HG02943 (cell line): ENCODE data around the gene RCC1.
"Not testable (repeated sequence)": the region's sequence is repeated elsewhere in the genome, so short reads cannot be mapped to it uniquely, and the experiment has no call there.

Experiments
- ATAC-seq: cut with Tn5 transposase; IDR thresholded peaks from one replicate; pipeline ENCODE4 v1.9.1; 2021; ENCODE audit warnings: mild to moderate bottlenecking, low read depth, moderate library complexity; ENCODE audit not compliant: unreplicated experiment

RCC1 gene

GRCh38 chr1:28505406-28506187 is at the start of gene RCC1:
TSS of gene RCC1 (plus strand) at chr1:28506043. CDS start at chr1:28529867, 23,824 bp downstream.
- peak; percentile 64 for ATAC-seq

GRCh38 chr1:28456078-28456477 is 49.8 kb upstream of the RCC1 start:
- ATAC-seq = no peak

GRCh38 chr1:28457678-28458077 is 48.2 kb upstream of the RCC1 start:
- ATAC-seq = no peak

- ATAC-seq = no peak
Observed at GRCh38 chr1:28458237-28459228, 47.3 kb upstream of the RCC1 start.

- no peak for ATAC-seq
Observed at GRCh38 chr1:28466226-28466778, 39.5 kb upstream of the RCC1 start.

- no peak for ATAC-seq
Observed at GRCh38 chr1:28470146-28470545, 35.7 kb upstream of the RCC1 start.

- ATAC-seq = not testable (repeated sequence)
Observed at GRCh38 chr1:28479497-28479896, 26.3 kb upstream of the RCC1 start.

- ATAC-seq = no peak
Observed at GRCh38 chr1:28480308-28480707, 25.5 kb upstream of the RCC1 start.

GRCh38 chr1:28482138-28482537 is 23.7 kb upstream of the RCC1 start:
- no peak for ATAC-seq

GRCh38 chr1:28482702-28483101 is 23.1 kb upstream of the RCC1 start:
- ATAC-seq = no peak

- no peak for ATAC-seq
Observed at GRCh38 chr1:28494737-28495136, 11.1 kb upstream of the RCC1 start.

GRCh38 chr1:28499553-28499952 is 6.3 kb upstream of the RCC1 start:
- ATAC-seq = no peak

GRCh38 chr1:28501925-28502324 is 3.9 kb upstream of the RCC1 start:
- no peak for ATAC-seq

GRCh38 chr1:28503117-28503516 is 2.7 kb upstream of the RCC1 start:
- no peak for ATAC-seq

- ATAC-seq = no peak
Observed at GRCh38 chr1:28506907-28507246, 1.0 kb downstream of the RCC1 start.

- no peak for ATAC-seq
Observed at GRCh38 chr1:28507247-28507645, 1.4 kb downstream of the RCC1 start.

- ATAC-seq = no peak
Observed at GRCh38 chr1:28507646-28508434, 2.0 kb downstream of the RCC1 start.

GRCh38 chr1:28508435-28508754 is 2.6 kb downstream of the RCC1 start:
- no peak for ATAC-seq

- no peak for ATAC-seq
Observed at GRCh38 chr1:28509705-28510272, 3.9 kb downstream of the RCC1 start.

GRCh38 chr1:28510273-28510969 is 4.6 kb downstream of the RCC1 start:
- ATAC-seq = no peak
